WTC11 (cell line): ENCODE measurements around the gene CTSO.

ENCODE experiments used
- CBFB ChIP-seq: sonication (generic); formaldehyde crosslinking; IDR thresholded peaks from 2 replicates; pipeline ENCODE4 v1.8.1; 2022; ENCODE audit warnings: mild to moderate bottlenecking, low read depth, missing genetic modification reagents
- ELF4 ChIP-seq: sonication (generic); formaldehyde crosslinking; IDR thresholded peaks from 2 replicates; pipeline ENCODE4 v1.8.1; 2022; ENCODE audit warnings: low read depth, mild to moderate bottlenecking, moderate library complexity, missing genetic modification reagents
- ETV6 ChIP-seq: sonication (generic); formaldehyde crosslinking; IDR thresholded peaks from 2 replicates; pipeline ENCODE4 v1.8.1; 2022; ENCODE audit warnings: mild to moderate bottlenecking, missing genetic modification reagents
- JUN ChIP-seq: sonication (generic); formaldehyde crosslinking; IDR thresholded peaks from 2 replicates; pipeline ENCODE4 v1.8.0; 2023; ENCODE audit warnings: mild to moderate bottlenecking, missing genetic modification reagents
- TCF7 ChIP-seq: sonication (generic); formaldehyde crosslinking; IDR thresholded peaks from 2 replicates; pipeline ENCODE4 v1.8.0; 2022; ENCODE audit warnings: mild to moderate bottlenecking, low read depth, missing genetic modification reagents, moderate library complexity
- TEAD4 ChIP-seq: sonication (generic); formaldehyde crosslinking; IDR thresholded peaks from 2 replicates; pipeline ENCODE4 v1.8.0; 2022; ENCODE audit warnings: mild to moderate bottlenecking, missing genetic modification reagents
- ZNF232 ChIP-seq: sonication (generic); formaldehyde crosslinking; IDR thresholded peaks from 2 replicates; pipeline ENCODE4 v1.8.0; 2022; ENCODE audit warnings: mild to moderate bottlenecking, missing genetic modification reagents
- TF ChIP-seq, protein P1 (sequence below): fragments of 200-600 bp; IDR thresholded peaks from 2 replicates; pipeline ENCODE4 v1.8.0; 2022; ENCODE audit warnings: antibody characterized with exemption
- TF ChIP-seq, protein P2 (sequence below): sonication (generic); formaldehyde crosslinking; IDR thresholded peaks from 2 replicates; pipeline ENCODE4 v1.8.1; 2022; ENCODE audit warnings: mild to moderate bottlenecking, moderate library complexity, missing genetic modification reagents
- TF ChIP-seq, protein P3 (sequence below): fragments of 250-450 bp; sonication (Bioruptor Pico); IDR thresholded peaks from 2 replicates; pipeline ENCODE4 v1.9.0; 2021; ENCODE audit warnings: moderate library complexity, mild to moderate bottlenecking, inconsistent platforms, borderline replicate concordance
- TF ChIP-seq, protein P4 (sequence below): fragments of 250-450 bp; sonication (Bioruptor Pico); IDR thresholded peaks from 2 replicates; pipeline ENCODE4 v2.1.2; 2022; ENCODE audit warnings: mild to moderate bottlenecking, moderate library complexity
- TF ChIP-seq, protein P5 (sequence below): sonication (generic); formaldehyde crosslinking; IDR thresholded peaks from 2 replicates; pipeline ENCODE4 v1.8.0; 2022; ENCODE audit warnings: mild to moderate bottlenecking, missing genetic modification reagents
- TF ChIP-seq, protein P6 (sequence below): fragments of 250-450 bp; sonication (Bioruptor Pico); IDR thresholded peaks from 2 replicates; pipeline ENCODE4 v1.9.0; 2021; ENCODE audit warnings: mild to moderate bottlenecking, borderline replicate concordance
- TF ChIP-seq, protein P7 (sequence below): sonication (generic); formaldehyde crosslinking; conservative IDR thresholded peaks from 2 replicates; pipeline ENCODE4 v1.8.1; 2022; ENCODE audit warnings: mild to moderate bottlenecking, missing genetic modification reagents

DNA sequence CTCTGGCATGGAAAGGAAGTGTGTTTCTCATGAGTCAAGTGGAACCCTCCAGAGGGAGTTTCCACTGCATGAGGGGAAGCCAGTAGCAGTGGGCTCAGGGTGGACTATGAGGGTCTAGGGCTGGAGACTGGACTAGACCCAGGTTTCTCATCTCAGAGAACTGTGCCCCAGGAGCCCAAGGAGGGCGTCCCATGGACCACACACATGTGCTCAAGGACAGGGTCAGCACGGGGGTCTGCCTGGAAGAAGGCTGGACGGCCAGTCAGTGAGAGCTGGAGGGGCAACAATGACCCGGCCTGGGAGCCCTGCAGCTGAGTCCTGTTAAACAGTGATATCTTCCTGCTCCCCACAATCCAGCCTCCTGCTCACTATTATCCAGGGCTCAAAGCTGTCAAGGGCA is 5.8 kb upstream of the CTSO start:
- TF ChIP-seq ZNF232 (CRISPR knock-in tag) (no peak), ETV6 (no peak), ELF4 (CRISPR knock-in tag) (no peak), JUN (CRISPR knock-in tag) (no peak), TCF7 (CRISPR knock-in tag) (no peak), TEAD4 (CRISPR knock-in tag) (no peak), CBFB (CRISPR knock-in tag) (no peak)
- TF ChIP-seq, protein P1, sequence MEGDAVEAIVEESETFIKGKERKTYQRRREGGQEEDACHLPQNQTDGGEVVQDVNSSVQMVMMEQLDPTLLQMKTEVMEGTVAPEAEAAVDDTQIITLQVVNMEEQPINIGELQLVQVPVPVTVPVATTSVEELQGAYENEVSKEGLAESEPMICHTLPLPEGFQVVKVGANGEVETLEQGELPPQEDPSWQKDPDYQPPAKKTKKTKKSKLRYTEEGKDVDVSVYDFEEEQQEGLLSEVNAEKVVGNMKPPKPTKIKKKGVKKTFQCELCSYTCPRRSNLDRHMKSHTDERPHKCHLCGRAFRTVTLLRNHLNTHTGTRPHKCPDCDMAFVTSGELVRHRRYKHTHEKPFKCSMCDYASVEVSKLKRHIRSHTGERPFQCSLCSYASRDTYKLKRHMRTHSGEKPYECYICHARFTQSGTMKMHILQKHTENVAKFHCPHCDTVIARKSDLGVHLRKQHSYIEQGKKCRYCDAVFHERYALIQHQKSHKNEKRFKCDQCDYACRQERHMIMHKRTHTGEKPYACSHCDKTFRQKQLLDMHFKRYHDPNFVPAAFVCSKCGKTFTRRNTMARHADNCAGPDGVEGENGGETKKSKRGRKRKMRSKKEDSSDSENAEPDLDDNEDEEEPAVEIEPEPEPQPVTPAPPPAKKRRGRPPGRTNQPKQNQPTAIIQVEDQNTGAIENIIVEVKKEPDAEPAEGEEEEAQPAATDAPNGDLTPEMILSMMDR = no peak
- TF ChIP-seq, protein P2, sequence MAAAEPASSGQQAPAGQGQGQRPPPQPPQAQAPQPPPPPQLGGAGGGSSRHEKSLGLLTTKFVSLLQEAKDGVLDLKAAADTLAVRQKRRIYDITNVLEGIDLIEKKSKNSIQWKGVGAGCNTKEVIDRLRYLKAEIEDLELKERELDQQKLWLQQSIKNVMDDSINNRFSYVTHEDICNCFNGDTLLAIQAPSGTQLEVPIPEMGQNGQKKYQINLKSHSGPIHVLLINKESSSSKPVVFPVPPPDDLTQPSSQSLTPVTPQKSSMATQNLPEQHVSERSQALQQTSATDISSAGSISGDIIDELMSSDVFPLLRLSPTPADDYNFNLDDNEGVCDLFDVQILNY (CRISPR knock-in tag) = no peak
- TF ChIP-seq, protein P3, sequence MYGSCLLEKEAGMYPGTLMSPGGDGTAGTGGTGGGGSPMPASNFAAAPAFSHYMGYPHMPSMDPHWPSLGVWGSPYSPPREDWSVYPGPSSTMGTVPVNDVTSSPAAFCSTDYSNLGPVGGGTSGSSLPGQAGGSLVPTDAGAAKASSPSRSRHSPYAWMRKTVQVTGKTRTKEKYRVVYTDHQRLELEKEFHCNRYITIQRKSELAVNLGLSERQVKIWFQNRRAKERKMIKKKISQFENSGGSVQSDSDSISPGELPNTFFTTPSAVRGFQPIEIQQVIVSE (CRISPR knock-in tag) = no peak
- TF ChIP-seq, protein P4, sequence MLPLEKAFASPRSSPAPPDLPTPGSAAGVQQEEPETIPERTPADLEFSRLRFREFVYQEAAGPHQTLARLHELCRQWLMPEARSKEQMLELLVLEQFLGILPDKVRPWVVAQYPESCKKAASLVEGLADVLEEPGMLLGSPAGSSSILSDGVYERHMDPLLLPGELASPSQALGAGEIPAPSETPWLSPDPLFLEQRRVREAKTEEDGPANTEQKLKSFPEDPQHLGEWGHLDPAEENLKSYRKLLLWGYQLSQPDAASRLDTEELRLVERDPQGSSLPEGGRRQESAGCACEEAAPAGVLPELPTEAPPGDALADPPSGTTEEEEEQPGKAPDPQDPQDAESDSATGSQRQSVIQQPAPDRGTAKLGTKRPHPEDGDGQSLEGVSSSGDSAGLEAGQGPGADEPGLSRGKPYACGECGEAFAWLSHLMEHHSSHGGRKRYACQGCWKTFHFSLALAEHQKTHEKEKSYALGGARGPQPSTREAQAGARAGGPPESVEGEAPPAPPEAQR (CRISPR knock-in tag) = no peak
- TF ChIP-seq, protein P5, sequence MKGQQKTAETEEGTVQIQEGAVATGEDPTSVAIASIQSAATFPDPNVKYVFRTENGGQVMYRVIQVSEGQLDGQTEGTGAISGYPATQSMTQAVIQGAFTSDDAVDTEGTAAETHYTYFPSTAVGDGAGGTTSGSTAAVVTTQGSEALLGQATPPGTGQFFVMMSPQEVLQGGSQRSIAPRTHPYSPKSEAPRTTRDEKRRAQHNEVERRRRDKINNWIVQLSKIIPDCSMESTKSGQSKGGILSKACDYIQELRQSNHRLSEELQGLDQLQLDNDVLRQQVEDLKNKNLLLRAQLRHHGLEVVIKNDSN = no peak
- TF ChIP-seq, protein P6, sequence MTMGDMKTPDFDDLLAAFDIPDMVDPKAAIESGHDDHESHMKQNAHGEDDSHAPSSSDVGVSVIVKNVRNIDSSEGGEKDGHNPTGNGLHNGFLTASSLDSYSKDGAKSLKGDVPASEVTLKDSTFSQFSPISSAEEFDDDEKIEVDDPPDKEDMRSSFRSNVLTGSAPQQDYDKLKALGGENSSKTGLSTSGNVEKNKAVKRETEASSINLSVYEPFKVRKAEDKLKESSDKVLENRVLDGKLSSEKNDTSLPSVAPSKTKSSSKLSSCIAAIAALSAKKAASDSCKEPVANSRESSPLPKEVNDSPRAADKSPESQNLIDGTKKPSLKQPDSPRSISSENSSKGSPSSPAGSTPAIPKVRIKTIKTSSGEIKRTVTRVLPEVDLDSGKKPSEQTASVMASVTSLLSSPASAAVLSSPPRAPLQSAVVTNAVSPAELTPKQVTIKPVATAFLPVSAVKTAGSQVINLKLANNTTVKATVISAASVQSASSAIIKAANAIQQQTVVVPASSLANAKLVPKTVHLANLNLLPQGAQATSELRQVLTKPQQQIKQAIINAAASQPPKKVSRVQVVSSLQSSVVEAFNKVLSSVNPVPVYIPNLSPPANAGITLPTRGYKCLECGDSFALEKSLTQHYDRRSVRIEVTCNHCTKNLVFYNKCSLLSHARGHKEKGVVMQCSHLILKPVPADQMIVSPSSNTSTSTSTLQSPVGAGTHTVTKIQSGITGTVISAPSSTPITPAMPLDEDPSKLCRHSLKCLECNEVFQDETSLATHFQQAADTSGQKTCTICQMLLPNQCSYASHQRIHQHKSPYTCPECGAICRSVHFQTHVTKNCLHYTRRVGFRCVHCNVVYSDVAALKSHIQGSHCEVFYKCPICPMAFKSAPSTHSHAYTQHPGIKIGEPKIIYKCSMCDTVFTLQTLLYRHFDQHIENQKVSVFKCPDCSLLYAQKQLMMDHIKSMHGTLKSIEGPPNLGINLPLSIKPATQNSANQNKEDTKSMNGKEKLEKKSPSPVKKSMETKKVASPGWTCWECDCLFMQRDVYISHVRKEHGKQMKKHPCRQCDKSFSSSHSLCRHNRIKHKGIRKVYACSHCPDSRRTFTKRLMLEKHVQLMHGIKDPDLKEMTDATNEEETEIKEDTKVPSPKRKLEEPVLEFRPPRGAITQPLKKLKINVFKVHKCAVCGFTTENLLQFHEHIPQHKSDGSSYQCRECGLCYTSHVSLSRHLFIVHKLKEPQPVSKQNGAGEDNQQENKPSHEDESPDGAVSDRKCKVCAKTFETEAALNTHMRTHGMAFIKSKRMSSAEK (CRISPR knock-in tag) = no peak
- TF ChIP-seq, protein P7, sequence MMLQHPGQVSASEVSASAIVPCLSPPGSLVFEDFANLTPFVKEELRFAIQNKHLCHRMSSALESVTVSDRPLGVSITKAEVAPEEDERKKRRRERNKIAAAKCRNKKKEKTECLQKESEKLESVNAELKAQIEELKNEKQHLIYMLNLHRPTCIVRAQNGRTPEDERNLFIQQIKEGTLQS (CRISPR knock-in tag) = no peak
